Small intestine (tissue), 7 donors: ENCODE measurements around the gene SDHC. TPM values are rescaled to one million over a fixed set of nuclear protein-coding genes. Genes with fewer than 3 reads are reported as not detected.

Source experiments
- DNase-seq, 2 donors: peaks; one replicate each; pipeline versions ENCODE4 v3.0.0 to v3.0.0-alpha.2; 2013
- FAIRE-seq: peaks from 2 replicates; lab custom pipeline; 2012; peaks lifted over from hg19 to GRCh38; lab: Jason Lieb, UNC
- H3K27ac ChIP-seq, 3 donors: one replicate each; pipeline ENCODE4 v1.5.1; 2013; ENCODE audit warnings: low read length in 2 of 3, mild to moderate bottlenecking in 2 of 3, control low read depth in 1 of 3, inconsistent platforms in 1 of 3, low read depth in 1 of 3, moderate library complexity in 1 of 3
- H3K27me3 ChIP-seq, 3 donors: one replicate each; pipeline ENCODE4 v1.6.1; 2013; ENCODE audit warnings: low read length in 3 of 3, inconsistent platforms in 1 of 3; ENCODE audit not compliant: control insufficient read depth in 3 of 3, insufficient read depth in 3 of 3
- H3K36me3 ChIP-seq, 3 donors: one replicate each; pipeline ENCODE4 v1.6.1; 2013; ENCODE audit warnings: low read length in 3 of 3, inconsistent platforms in 1 of 3, low read depth in 1 of 3, mild to moderate bottlenecking in 1 of 3, moderate library complexity in 1 of 3; ENCODE audit not compliant: control insufficient read depth in 3 of 3, insufficient read depth in 2 of 3
- H3K4me1 ChIP-seq, 3 donors: one replicate each; pipeline ENCODE4 v1.6.1; 2013; ENCODE audit warnings: low read length in 2 of 3, inconsistent platforms in 1 of 3, low read depth in 1 of 3, mild to moderate bottlenecking in 1 of 3, moderate library complexity in 1 of 3; ENCODE audit not compliant: control insufficient read depth in 3 of 3, insufficient read depth in 2 of 3
- H3K4me3 ChIP-seq, 3 donors: one replicate each; pipeline ENCODE4 v1.5.1; 2013; ENCODE audit warnings: low read length in 3 of 3, control low read depth in 1 of 3, inconsistent platforms in 1 of 3, low read depth in 1 of 3, mild to moderate bottlenecking in 1 of 3, moderate library complexity in 1 of 3
- H3K9me3 ChIP-seq, 2 donors: one replicate each; pipeline ENCODE4 v1.6.1; 2013; ENCODE audit warnings: low read depth in 1 of 2, low read length in 1 of 2; ENCODE audit not compliant: control insufficient read depth in 2 of 2, insufficient read depth in 1 of 2
- WGBS, 3 donors: extraction: QIAGEN DNeasy Blood & Tissue Kit; methylation state at CpG; one replicate each; pipeline ENCODE4 v1.1.7; 2013; 5-methylcytosine and 5-hydroxymethylcytosine counted together
- polyA plus RNA-seq, 4 donors: library from polyadenylated mRNA; stranded (reverse) in 3 of 4; unstranded in 1 of 4; fragments of 200-250 nt in 3 of 4; fragments of 120-200 nt in 1 of 4; gene quantifications; one replicate each; pipeline versions ENCODE4 v1.2.1 to v1.2.3, GENCODE V29; 2013
- donor health status: healthy with polysubstance abuse.
- donor health status: control.
- donor health status: control.
- donor health status: Bipolar disorder and iron deficiency.
- donor health status: healthy.

The SDHC gene
- polyA plus RNA-seq, 4 donors = 175 to 262 (median 211) TPM

GRCh38 chr1:161351482-161351881 is 37.3 kb downstream of the SDHC start:
- FAIRE-seq (no peak), DNase-seq (no peak)
- 55 to 74% (median 65%) methylated on average over 1 of the region's 1 CpG for WGBS, 3 donors
- no peaks in the 10 kb centered on the region for H3K27me3 ChIP-seq
- no peaks in the 10 kb centered on the region for H3K4me1 ChIP-seq
- peaks cover under 1 to 20% (median 4%) of the 10 kb centered on the region in 3 donors for H3K36me3 ChIP-seq
- no peak overlapping the region for H3K27ac ChIP-seq
- H3K4me3 ChIP-seq = no peak overlapping the region
- H3K9me3 ChIP-seq = no peaks in the 10 kb centered on the region

DNA sequence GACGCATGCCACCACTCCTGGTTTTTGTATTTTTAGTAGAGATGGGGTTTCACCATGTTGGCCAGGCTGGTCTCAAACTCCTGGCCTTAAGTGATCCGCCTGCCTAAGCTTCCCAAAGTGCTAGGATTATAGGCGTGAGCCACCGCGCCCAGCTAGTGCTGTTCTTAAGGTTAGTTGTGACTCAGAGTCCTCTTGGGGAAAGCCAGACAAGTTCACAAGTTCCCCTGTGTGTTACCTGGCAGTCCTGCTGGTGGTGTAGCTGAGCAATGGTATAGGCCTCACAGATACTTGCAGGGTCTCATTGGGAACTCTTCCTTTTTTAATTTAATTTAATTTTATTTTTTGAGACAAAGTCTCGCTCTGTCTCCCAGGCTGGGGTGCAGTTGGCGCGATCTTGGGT is 42.9 kb downstream of the SDHC start:
- Histone ChIP-seq H3K4me3 (no peak overlapping the region), H3K4me1 (no peaks in the 10 kb centered on the region), H3K36me3 (peaks cover 4 to 25% (median 5%) of the 10 kb centered on the region in 3 donors), H3K27ac (no peak overlapping the region), H3K27me3 (no peaks in the 10 kb centered on the region), H3K9me3 (no peaks in the 10 kb centered on the region)
- FAIRE-seq (no peak), DNase-seq (peak in 1 of 2 donors; percentile 36)
- WGBS, 3 donors = 91 to 96% (median 93%) methylated on average over 8 of the region's 8 CpGs

GRCh38 chr1:161359291-161359690 is 45.1 kb downstream of the SDHC start:
- Histone ChIP-seq H3K27ac (no peak overlapping the region), H3K4me3 (no peak overlapping the region), H3K36me3 (peaks cover 7 to 23% (median 8%) of the 10 kb centered on the region in 3 donors), H3K4me1 (no peaks in the 10 kb centered on the region), H3K9me3 (no peaks in the 10 kb centered on the region), H3K27me3 (no peaks in the 10 kb centered on the region)
- FAIRE-seq = no peak
- DNase-seq = no peak

- Histone ChIP-seq H3K4me1 (peaks cover 0 to 3% (median 0%) of the 10 kb centered on the region in 3 donors), H3K27ac (no peak overlapping the region), H3K27me3 (no peaks in the 10 kb centered on the region), H3K36me3 (peaks cover 9 to 11% (median 10%) of the 10 kb centered on the region in 3 donors), H3K9me3 (no peaks in the 10 kb centered on the region), H3K4me3 (no peak overlapping the region)
- DNase-seq = no peak
- no peak for FAIRE-seq
Observed at GRCh38 chr1:161364332-161364731, 50.2 kb downstream of the SDHC start.

- DNase-seq = no peak
- H3K4me1 ChIP-seq = peaks cover 0 to 3% (median 0%) of the 10 kb centered on the region in 3 donors
- H3K36me3 ChIP-seq = peaks cover 9 to 11% (median 10%) of the 10 kb centered on the region in 3 donors
- H3K9me3 ChIP-seq = no peaks in the 10 kb centered on the region
- no peak overlapping the region for H3K4me3 ChIP-seq
- H3K27ac ChIP-seq = no peak overlapping the region
- no peak for FAIRE-seq
- no peaks in the 10 kb centered on the region for H3K27me3 ChIP-seq
Observed at GRCh38 chr1:161365207-161365606, 51.0 kb downstream of the SDHC start.

- H3K27ac ChIP-seq = peak within 1 kb of the TSS in 2 of 3 donors; percentile 8 to 17
- 22 to 27% (median 24%) methylated on average over 6 of the region's 6 CpGs for WGBS, 3 donors
- peak; percentile 72 to 85 for DNase-seq
- H3K27me3 ChIP-seq = no peaks in the 10 kb centered on the region
- no peak within 1 kb of the TSS for H3K4me3 ChIP-seq
- no peaks in the 10 kb centered on the region for H3K9me3 ChIP-seq
- peaks cover 0 to 3% (median 0%) of the 10 kb centered on the region in 3 donors for H3K4me1 ChIP-seq
- peaks cover 8 to 10% (median 9%) of the 10 kb centered on the region in 3 donors for H3K36me3 ChIP-seq
- no peak for FAIRE-seq
Observed at GRCh38 chr1:161367684-161368400, 53.7 kb downstream of the SDHC start, which contains the start of gene CFAP126. TSS of gene CFAP126 (minus strand) at chr1:161367876. CDS start at chr1:161367868, 8 bp downstream.

- no peaks in the 10 kb centered on the region for H3K36me3 ChIP-seq
- H3K27ac ChIP-seq = no peak overlapping the region
- FAIRE-seq (no peak), DNase-seq (no peak)
- no peaks in the 10 kb centered on the region for H3K27me3 ChIP-seq
- no peaks in the 10 kb centered on the region for H3K9me3 ChIP-seq
- H3K4me3 ChIP-seq = no peak overlapping the region
- no peaks in the 10 kb centered on the region for H3K4me1 ChIP-seq
Observed at GRCh38 chr1:161373442-161373841, 59.3 kb downstream of the SDHC start.

DNA sequence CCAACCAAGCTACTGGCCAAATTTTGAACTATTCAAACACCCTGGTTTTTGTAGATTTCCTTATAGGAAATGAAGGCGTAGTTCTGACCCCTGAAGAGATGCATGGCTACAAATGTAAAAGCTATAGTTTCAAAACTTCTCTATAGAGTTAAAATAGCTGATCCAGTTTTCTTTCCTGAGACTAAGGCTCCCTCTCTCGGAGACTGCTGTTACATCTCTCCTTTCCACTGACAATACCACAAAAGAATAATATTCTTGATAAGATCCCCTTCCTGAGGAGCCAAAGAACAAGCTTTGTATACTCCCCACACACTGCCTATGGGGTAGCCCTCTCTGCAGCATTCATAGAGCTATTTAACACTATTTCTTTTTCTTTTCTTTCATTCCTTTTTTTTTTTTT is 60.2 kb downstream of the SDHC start:
- Histone ChIP-seq H3K4me3 (no peak overlapping the region), H3K36me3 (no peaks in the 10 kb centered on the region), H3K27me3 (no peaks in the 10 kb centered on the region), H3K9me3 (no peaks in the 10 kb centered on the region), H3K27ac (no peak overlapping the region), H3K4me1 (no peaks in the 10 kb centered on the region)
- no peak for DNase-seq
- no peak for FAIRE-seq
- 57 to 59% (median 58%) methylated on average over 2 of the region's 2 CpGs for WGBS, 3 donors

GRCh38 chr1:161378014-161378413 is 63.8 kb downstream of the SDHC start:
- DNase-seq (no peak), FAIRE-seq (no peak)
- no peaks in the 10 kb centered on the region for H3K4me1 ChIP-seq
- no peaks in the 10 kb centered on the region for H3K27me3 ChIP-seq
- 81 to 87% (median 87%) methylated on average over 5 of the region's 5 CpGs for WGBS, 3 donors
- no peak overlapping the region for H3K27ac ChIP-seq
- H3K36me3 ChIP-seq = no peaks in the 10 kb centered on the region
- H3K4me3 ChIP-seq = no peak overlapping the region
- H3K9me3 ChIP-seq = no peaks in the 10 kb centered on the region
